ENCODE results near the gene MPG. TPM values are rescaled to one million over a fixed set of nuclear protein-coding genes. Genes with fewer than 3 reads are reported as not detected.
"Not testable (repeated sequence)": the region's sequence is repeated elsewhere in the genome, so short reads cannot be mapped to it uniquely, and the experiment has no call there.

MPG gene
- 47.7 and 50.0 TPM in 2 replicates for total RNA-seq
- long read RNA-seq, transcript MPG-202 (4 exons, 1,205 nt) = major isoform, 8 of 8 reads
- long read RNA-seq, partial matches to known transcripts = 0 of 8 reads
- long read RNA-seq, other reads (novel, unspliced or antisense) = 0 of 8 reads

GRCh38 chr16:77807-78443 is at the start of gene MPG:
MPG (plus strand) TSS chr16:78225; CDS start chr16:78310, 85 bp downstream.
- Mint-ChIP-seq H3K4me3 (peak within 1 kb of the TSS; percentile 90), H3K36me3 (ENCODE audit: low read depth) (no peaks in the 10 kb centered on the region), H3K9me3 (no peaks in the 10 kb centered on the region), H3K4me1 (peaks cover 48% of the 10 kb centered on the region), H3K27me3 (ENCODE audit: low read depth) (peaks cover 2% of the 10 kb centered on the region), H3K27ac (ENCODE audit: unreplicated experiment) (peak within 1 kb of the TSS; percentile 90)
- TF ChIP-seq CTCF (conservative IDR thresholded peaks at IDR 0.05) = no peak
- peak; percentile 60 for DNase-seq (ENCODE audit: low read depth, low spot score)

- peaks cover 12% of the 10 kb centered on the region for H3K4me1 Mint-ChIP-seq
- not testable (repeated sequence) for H3K27ac Mint-ChIP-seq (ENCODE audit: unreplicated experiment); DNase-seq (ENCODE audit: low read depth, low spot score); H3K4me3 Mint-ChIP-seq; H3K9me3 Mint-ChIP-seq; H3K36me3 Mint-ChIP-seq (ENCODE audit: low read depth); H3K27me3 Mint-ChIP-seq (ENCODE audit: low read depth)
These were observed 47.4 kb upstream of the MPG start for GRCh38 chr16:30627-31026.

GRCh38 chr16:33154-33876 is 44.7 kb upstream of the MPG start:
- H3K4me3 Mint-ChIP-seq; DNase-seq (ENCODE audit: low read depth, low spot score); H3K27ac Mint-ChIP-seq (ENCODE audit: unreplicated experiment); H3K36me3 Mint-ChIP-seq (ENCODE audit: low read depth); H3K9me3 Mint-ChIP-seq; H3K27me3 Mint-ChIP-seq (ENCODE audit: low read depth): not testable (repeated sequence)
- peaks cover 12% of the 10 kb centered on the region for H3K4me1 Mint-ChIP-seq

GRCh38 chr16:33877-34647 is 44.0 kb upstream of the MPG start:
- Mint-ChIP-seq H3K4me3 (peak overlapping the region; percentile 50), H3K4me1 (peaks cover 12% of the 10 kb centered on the region), H3K27ac (ENCODE audit: unreplicated experiment) (no peak overlapping the region), H3K9me3 (no peaks in the 10 kb centered on the region), H3K36me3 (ENCODE audit: low read depth) (no peaks in the 10 kb centered on the region), H3K27me3 (ENCODE audit: low read depth) (no peaks in the 10 kb centered on the region)
- no peak for DNase-seq (ENCODE audit: low read depth, low spot score)
- TF ChIP-seq CTCF (conservative IDR thresholded peaks at IDR 0.05) = no peak

GRCh38 chr16:34648-34987 is 43.4 kb upstream of the MPG start:
- H3K27ac Mint-ChIP-seq (ENCODE audit: unreplicated experiment) = no peak overlapping the region
- H3K27me3 Mint-ChIP-seq (ENCODE audit: low read depth) = no peaks in the 10 kb centered on the region
- TF ChIP-seq CTCF (conservative IDR thresholded peaks at IDR 0.05) = no peak
- peak overlapping the region; percentile 50 for H3K4me3 Mint-ChIP-seq
- no peaks in the 10 kb centered on the region for H3K9me3 Mint-ChIP-seq
- peaks cover 12% of the 10 kb centered on the region for H3K4me1 Mint-ChIP-seq
- no peak for DNase-seq (ENCODE audit: low read depth, low spot score)
- H3K36me3 Mint-ChIP-seq (ENCODE audit: low read depth) = no peaks in the 10 kb centered on the region

GRCh38 chr16:35011-35677 is 42.9 kb upstream of the MPG start:
- Mint-ChIP-seq H3K27ac (ENCODE audit: unreplicated experiment) (no peak overlapping the region), H3K27me3 (ENCODE audit: low read depth) (no peaks in the 10 kb centered on the region), H3K36me3 (ENCODE audit: low read depth) (no peaks in the 10 kb centered on the region), H3K4me3 (peak overlapping the region; percentile 50), H3K9me3 (no peaks in the 10 kb centered on the region), H3K4me1 (peaks cover 12% of the 10 kb centered on the region)
- no peak for TF ChIP-seq CTCF (conservative IDR thresholded peaks at IDR 0.05)
- DNase-seq (ENCODE audit: low read depth, low spot score) = no peak

Measured in neural crest cell (in vitro differentiated cells).